Measurements from ENCODE around the gene NGEF.

Gene NGEF

GRCh38 chr2:232833830-232834229 lies 179.2 kb downstream of the NGEF start:
- no peak for DNase-seq (ENCODE audit: low read depth)

DNA sequence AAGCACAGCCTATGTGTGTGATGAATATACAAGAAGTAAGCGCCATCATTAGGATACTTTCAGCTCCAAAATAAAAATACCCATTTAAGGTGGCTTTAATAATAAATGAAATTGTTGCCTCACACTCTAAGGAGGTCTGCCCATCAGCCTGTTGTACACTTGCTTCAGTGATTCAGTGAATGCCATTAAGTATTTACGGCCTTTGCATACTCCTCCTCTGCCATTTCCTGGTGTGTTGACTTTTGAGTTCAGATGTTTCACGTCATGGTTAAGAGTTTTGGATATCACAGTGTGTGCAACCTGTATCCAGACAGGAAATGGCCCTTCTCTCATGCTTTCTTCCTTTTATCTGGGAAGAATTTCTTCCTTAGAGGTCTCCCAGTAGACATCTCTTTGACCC lies 181.6 kb downstream of the NGEF start:
- DNase-seq (ENCODE audit: low read depth), result no peak

GRCh38 chr2:232829988-232830387 lies 183.1 kb downstream of the NGEF start:
- DNase-seq (ENCODE audit: low read depth), result no peak

All from stimulated activated CD8-positive, alpha-beta memory T cell treated with anti-CD3 and anti-CD28 coated beads, Interleukin-4, amount 100 ng/mL, for 24 hours (primary cell).